ENCODE measurements around the gene LANCL3.

- TF ChIP-seq CTCF (IDR thresholded peaks at IDR 0.05): no peak
- no peak for TF ChIP-seq POLR2A (IDR thresholded peaks at IDR 0.05)
- TF ChIP-seq EP300 (IDR thresholded peaks at IDR 0.05): no peak
- TF ChIP-seq POLR2AphosphoS5 (IDR thresholded peaks at IDR 0.05): no peak
Observed at GRCh38 chrX:37701588-37701987, 130.1 kb downstream of the LANCL3 start.
